B cell (primary cell): ENCODE measurements around the gene CHEK2. TPM values are rescaled to one million over a fixed set of nuclear protein-coding genes. Genes with fewer than 3 reads are reported as not detected.

Experiments
- ATAC-seq: fragments of 200-7000 bp; cut with Tn5 transposase; one replicate; pipeline ENCODE4 v1.10.0; 2021; ENCODE audit warnings: low read depth, mild to moderate bottlenecking, moderate number of reproducible peaks, moderate library complexity
- CTCF ChIA-PET: fragments of 350-600 bp; sonication (Branson Sonifier 250); formaldehyde crosslinking; loops from one replicate; lab custom pipeline; 2021; ENCODE audit warnings: antibody characterized with exemption, inconsistent platforms; lab: Charles Lee
- POLR2A ChIA-PET: fragments of 350-600 bp; sonication (Branson Sonifier 250); formaldehyde crosslinking; loops from one replicate; lab custom pipeline; 2021; ENCODE audit warnings: antibody characterized with exemption; lab: Charles Lee
- DNase-seq: peaks from one replicate; pipeline ENCODE4 v3.0.0; 2013
- H2AFZ ChIP-seq: 2 replicates; pipeline ENCODE4 v1.6.1; 2012; ENCODE audit warnings: mild to moderate bottlenecking, low read depth, low read length; ENCODE audit not compliant: insufficient read depth, poor library complexity, severe bottlenecking
- H3K27ac ChIP-seq, 2 donors: 1 replicate in 1 of 2; 2 replicates in 1 of 2; pipeline ENCODE4 v1.5.1; 2012 to 2013; ENCODE audit warnings: low read length in 2 of 2, mild to moderate bottlenecking in 2 of 2, moderate library complexity in 1 of 2
- H3K27me3 ChIP-seq, 4 experiments: fragments of 200-600 bp in 1 of 4; sonication (generic) in 1 of 4; replicated peaks in 1 of 4; 1 replicate in 2 of 4; 2 replicates in 2 of 4; pipeline versions ENCODE4 v1.6.1 to v1.7.0; 2013 to 2016; ENCODE audit warnings: low read length in 3 of 4, mild to moderate bottlenecking in 2 of 4, mixed read lengths in 1 of 4, moderate library complexity in 1 of 4; ENCODE audit not compliant: insufficient read depth in 4 of 4, control insufficient read depth in 3 of 4; ENCODE audit errors: control extremely low read depth in 1 of 4
- H3K36me3 ChIP-seq, 2 experiments: replicated peaks in 1 of 2; 1 replicate in 1 of 2; 2 replicates in 1 of 2; pipeline versions ENCODE4 v1.6.1 to v1.7.1; 2013; ENCODE audit warnings: low read length in 1 of 2; ENCODE audit not compliant: insufficient read depth in 2 of 2, control insufficient read depth in 1 of 2; ENCODE audit errors: control extremely low read depth in 1 of 2, extremely low read depth in 1 of 2
- H3K4me1 ChIP-seq, 2 donors: fragments of 200-600 bp in 1 of 2; sonication (generic) in 1 of 2; 1 replicate in 1 of 2; 2 replicates in 1 of 2; pipeline versions ENCODE4 v1.5.1 to v1.6.1; 2013 to 2017; ENCODE audit warnings: low read length in 2 of 2; ENCODE audit not compliant: control insufficient read depth in 2 of 2, insufficient read depth in 2 of 2
- H3K4me2 ChIP-seq: replicated peaks from 2 replicates; pipeline ENCODE3; 2012; ENCODE audit warnings: mild to moderate bottlenecking, low read depth, low read length; ENCODE audit not compliant: poor library complexity, severe bottlenecking
- H3K4me3 ChIP-seq, 5 experiments: fragments of 200-600 bp in 1 of 5; sonication (generic) in 1 of 5; 1 replicate in 3 of 5; 2 replicates in 2 of 5; pipeline versions ENCODE4 v1.5.1 to v1.7.0; 2011 to 2016; ENCODE audit warnings: low read length in 4 of 5, mild to moderate bottlenecking in 4 of 5, low read depth in 2 of 5, control low read depth in 1 of 5, moderate library complexity in 1 of 5; ENCODE audit not compliant: insufficient read depth in 1 of 5; ENCODE audit errors: control extremely low read depth in 1 of 5, extremely low read depth in 1 of 5
- H3K79me2 ChIP-seq: fragments of 200-600 bp; sonication (generic); one replicate; pipeline ENCODE4 v1.6.0; 2016; ENCODE audit warnings: low read length; ENCODE audit not compliant: control insufficient read depth, insufficient read depth
- H3K9ac ChIP-seq: fragments of 200-600 bp; sonication (generic); 2 replicates; pipeline ENCODE4 v1.6.1; 2017; ENCODE audit warnings: mild to moderate bottlenecking, low read length, moderate library complexity
- H3K9me3 ChIP-seq, 3 donors: one replicate each; pipeline versions ENCODE4 v1.6.1 to v1.7.1; 2013; ENCODE audit warnings: low read length in 2 of 3; ENCODE audit not compliant: control insufficient read depth in 2 of 3, insufficient read depth in 1 of 3; ENCODE audit errors: control extremely low read depth in 1 of 3
- H4K20me1 ChIP-seq: 2 replicates; pipeline ENCODE4 v1.6.0; 2012; ENCODE audit warnings: mild to moderate bottlenecking, low read length; ENCODE audit not compliant: insufficient read depth, control insufficient read depth, poor library complexity, severe bottlenecking
- H3K27ac Mint-ChIP-seq: one replicate; pipeline ENCODE4 v1.8.0; 2021; ENCODE audit warnings: mixed read lengths
- H3K27me3 Mint-ChIP-seq: one replicate; pipeline ENCODE4 v1.8.0; 2021; ENCODE audit warnings: mixed read lengths
- H3K4me1 Mint-ChIP-seq: one replicate; pipeline ENCODE4 v1.8.0; 2021; ENCODE audit warnings: mixed read lengths
- H3K4me3 Mint-ChIP-seq: one replicate; pipeline ENCODE4 v1.8.0; 2021; ENCODE audit warnings: mixed read lengths
- H3K9me3 Mint-ChIP-seq: one replicate; pipeline ENCODE4 v1.8.0; 2022; ENCODE audit warnings: mixed read lengths; ENCODE audit not compliant: insufficient read depth
- EZH2 ChIP-seq: IDR thresholded peaks from 2 replicates; pipeline ENCODE4 v1.6.1; 2012; ENCODE audit warnings: borderline replicate concordance, low read depth, mild to moderate bottlenecking, moderate library complexity, low read length; ENCODE audit not compliant: insufficient read depth, poor library complexity, severe bottlenecking
- WGBS: methylation state at CpG from one replicate; pipeline ENCODE4 v1.1.5; 2013; ENCODE audit warnings: missing lambda C conversion rate; ENCODE audit not compliant: insufficient coverage; 5-methylcytosine and 5-hydroxymethylcytosine counted together
- intact Hi-C: fragments of 100-400 bp; cut with micrococcal nuclease; formaldehyde crosslinking; loops from one replicate; pipeline ENCODE4 v1.10.0; 2022
- polyA plus RNA-seq: library from polyadenylated mRNA; depleted of rRNA; stranded (reverse); fragments of >200 nt; gene quantifications from 2 replicates; pipeline ENCODE4 v1.2.3, GENCODE V29; 2012
- total RNA-seq, 2 donors: library from RNA; stranded (reverse); fragments of 120-200 nt in 1 of 2; gene quantifications; 1 replicate in 1 of 2; 2 replicates in 1 of 2; pipeline versions ENCODE4 v1.2.3 to v1.2.4, GENCODE V29; 2013 to 2022
- TF ChIP-seq, protein P1 (sequence below): fragments of 200-600 bp; IDR thresholded peaks from one replicate; pipeline ENCODE4 v1.8.0; 2022; ENCODE audit warnings: antibody characterized with exemption, mild to moderate bottlenecking

Gene CHEK2
- total and polyA plus RNA-seq, 2 donors (not counting 1 experiment from before 2014, with no cell fraction given), result 15.6 to 22.6 TPM

DNA sequence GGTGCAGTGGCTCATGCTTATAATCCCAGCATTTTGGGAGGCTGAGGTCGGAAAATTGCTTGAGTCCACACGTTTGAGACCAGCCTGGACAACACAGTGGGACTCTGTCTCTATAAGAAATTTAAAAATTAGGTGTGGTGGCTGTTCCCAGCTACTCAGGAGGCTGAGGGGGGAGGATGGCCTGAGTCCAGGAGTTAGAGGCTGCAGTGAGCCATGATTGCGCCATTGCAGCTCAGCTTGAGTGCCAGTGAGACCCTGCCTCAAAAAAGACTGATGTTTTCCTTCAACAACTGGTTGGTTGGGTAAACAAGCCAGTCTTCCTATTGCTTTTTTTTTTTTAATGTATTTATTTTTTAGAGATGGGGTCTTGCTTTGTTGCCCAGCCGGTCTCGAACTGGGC is 49.5 kb upstream of the CHEK2 start:
- H3K4me3 Mint-ChIP-seq, result no peak overlapping the region
- H3K9me3 Mint-ChIP-seq, result no peaks in the 10 kb centered on the region
- Histone ChIP-seq H3K27me3 (no peaks in the 10 kb centered on the region), H3K79me2 (no peaks in the 10 kb centered on the region), H3K4me1 (peaks cover 28 to 32% of the 10 kb centered on the region in 2 donors), H2AFZ (no peak overlapping the region), H3K4me2 (no peak overlapping the region), H3K9ac (no peak overlapping the region), H3K36me3 (peaks cover 7 to 44% of the 10 kb centered on the region in 2 experiments), H3K27ac (no peak overlapping the region), H3K9me3 (no peaks in the 10 kb centered on the region), H4K20me1 (no peaks in the 10 kb centered on the region), H3K4me3 (no peak overlapping the region)
- WGBS, result 96% methylated on average over 3 of the region's 5 CpGs
- TF ChIP-seq EZH2, result no peak
- TF ChIP-seq, protein P1, sequence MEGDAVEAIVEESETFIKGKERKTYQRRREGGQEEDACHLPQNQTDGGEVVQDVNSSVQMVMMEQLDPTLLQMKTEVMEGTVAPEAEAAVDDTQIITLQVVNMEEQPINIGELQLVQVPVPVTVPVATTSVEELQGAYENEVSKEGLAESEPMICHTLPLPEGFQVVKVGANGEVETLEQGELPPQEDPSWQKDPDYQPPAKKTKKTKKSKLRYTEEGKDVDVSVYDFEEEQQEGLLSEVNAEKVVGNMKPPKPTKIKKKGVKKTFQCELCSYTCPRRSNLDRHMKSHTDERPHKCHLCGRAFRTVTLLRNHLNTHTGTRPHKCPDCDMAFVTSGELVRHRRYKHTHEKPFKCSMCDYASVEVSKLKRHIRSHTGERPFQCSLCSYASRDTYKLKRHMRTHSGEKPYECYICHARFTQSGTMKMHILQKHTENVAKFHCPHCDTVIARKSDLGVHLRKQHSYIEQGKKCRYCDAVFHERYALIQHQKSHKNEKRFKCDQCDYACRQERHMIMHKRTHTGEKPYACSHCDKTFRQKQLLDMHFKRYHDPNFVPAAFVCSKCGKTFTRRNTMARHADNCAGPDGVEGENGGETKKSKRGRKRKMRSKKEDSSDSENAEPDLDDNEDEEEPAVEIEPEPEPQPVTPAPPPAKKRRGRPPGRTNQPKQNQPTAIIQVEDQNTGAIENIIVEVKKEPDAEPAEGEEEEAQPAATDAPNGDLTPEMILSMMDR, result no peak
- ATAC-seq, result no peak
- ChIA-PET CTCF (interaction anchor here (0.9 to 3.1 kb wide), 5 partner anchors 9 to 190 kb away, joined by 3 to 17 read pairs (median 4); no protein-coding TSS in a partner anchor), POLR2A (no interaction called here)
- peak overlapping the region; percentile 27 for H3K27ac Mint-ChIP-seq
- intact Hi-C loops, result no loop called here
- H3K4me1 Mint-ChIP-seq, result peaks cover 55% of the 10 kb centered on the region
- H3K27me3 Mint-ChIP-seq, result no peaks in the 10 kb centered on the region
- no peak for DNase-seq

DNA sequence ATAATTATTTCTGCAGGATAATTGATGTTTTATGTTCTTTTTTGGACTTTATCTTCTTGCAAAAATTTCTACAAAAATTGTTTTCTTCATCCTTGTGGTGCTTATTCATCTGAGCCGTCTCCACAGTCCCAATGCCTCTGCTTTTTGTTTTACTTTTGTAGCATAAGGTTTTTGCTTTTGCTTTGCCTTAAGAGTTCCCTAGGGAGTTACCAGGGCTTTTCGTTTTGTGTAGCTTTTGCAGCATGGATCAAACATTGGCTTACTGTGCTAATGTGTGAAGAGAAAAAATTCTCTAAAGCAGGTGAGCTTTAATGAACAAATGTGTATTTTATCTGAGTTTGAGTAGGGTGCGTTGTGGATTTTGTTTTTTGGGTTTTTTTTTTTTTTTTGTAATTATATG is 47.0 kb upstream of the CHEK2 start:
- H3K27ac Mint-ChIP-seq, result no peak overlapping the region

More for the DNA sequence above, 47.0 kb upstream of the CHEK2 start:
- ChIA-PET CTCF (interaction anchor here (1.1 to 3.2 kb wide), 4 partner anchors 12 to 188 kb away, joined by 3 to 17 read pairs (median 8); partner anchors contain the start of gene XBP1), POLR2A (no interaction called here)
- ATAC-seq, result no peak
- Histone ChIP-seq H3K27ac (no peak overlapping the region), H3K9me3 (no peaks in the 10 kb centered on the region), H3K4me2 (no peak overlapping the region), H3K9ac (no peak overlapping the region), H4K20me1 (peaks cover 19% of the 10 kb centered on the region), H3K27me3 (no peaks in the 10 kb centered on the region), H3K36me3 (peaks cover 10 to 43% of the 10 kb centered on the region in 2 experiments), H3K4me1 (peaks cover 28 to 29% of the 10 kb centered on the region in 2 donors), H2AFZ (no peak overlapping the region), H3K79me2 (peaks cover 13% of the 10 kb centered on the region), H3K4me3 (no peak overlapping the region)
- WGBS, result 8% methylated on average over 1 of the region's 3 CpGs
- H3K27me3 Mint-ChIP-seq, result no peaks in the 10 kb centered on the region
- TF ChIP-seq EZH2, result no peak
- TF ChIP-seq, protein P1, result no peak
- intact Hi-C loops, result no loop called here
- no peak for DNase-seq
- peaks cover 46% of the 10 kb centered on the region for H3K4me1 Mint-ChIP-seq
- H3K9me3 Mint-ChIP-seq, result no peaks in the 10 kb centered on the region
- H3K4me3 Mint-ChIP-seq, result no peak overlapping the region
